ENCODE measurements around the gene SPPL2C. TPM values are rescaled to one million over a fixed set of nuclear protein-coding genes. Genes with fewer than 3 reads are reported as not detected.

Gene SPPL2C
- polyA plus RNA-seq, 1 donor (not counting 4 experiments of a cell fraction or from before 2014, with no cell fraction given): not detected

GRCh38 chr17:45837603-45838002 is 7.1 kb upstream of the SPPL2C start:
- FAIRE-seq (no peak), DNase-seq (ENCODE audit: low read depth, low spot score) (no peak)

GRCh38 chr17:45838751-45839295 is 5.9 kb upstream of the SPPL2C start:
- Histone ChIP-seq H3K36me3 (ENCODE audit: control insufficient read depth in 2 of 2, extremely low read depth in 1 of 2, insufficient read depth in 2 of 2, low read length in 2 of 2) (no peaks in the 10 kb centered on the region), H3K9ac (ENCODE audit: control insufficient read depth, extremely low read depth, insufficient read depth, low read length) (no peak overlapping the region), H3K9me1 (ENCODE audit: control insufficient read depth, extremely low read depth, insufficient read depth, low read length) (no peaks in the 10 kb centered on the region), H3K4me1 (ENCODE audit: control insufficient read depth, extremely low read depth, insufficient read depth, low read length) (no peaks in the 10 kb centered on the region), H3K27me3 (ENCODE audit: control insufficient read depth, extremely low read depth, insufficient read depth, low read length) (peaks cover 6% of the 10 kb centered on the region), H3K9me3 (ENCODE audit: control insufficient read depth, low read depth, low read length) (no peaks in the 10 kb centered on the region), H3K27ac (ENCODE audit: control insufficient read depth, insufficient read depth, low read length) (no peak overlapping the region), H3K79me2 (ENCODE audit: control insufficient read depth, insufficient read depth, low read length) (no peaks in the 10 kb centered on the region), H4K20me1 (ENCODE audit: control insufficient read depth, extremely low read depth, insufficient read depth, low read length) (no peaks in the 10 kb centered on the region), H3K4me2 (ENCODE audit: control insufficient read depth, extremely low read depth, insufficient read depth, low read depth, low read length) (no peak overlapping the region), H3K4me3 (ENCODE audit: control insufficient read depth in 2 of 3, extremely low read depth in 1 of 3, insufficient read depth in 2 of 3, low read depth in 1 of 3, low read length in 3 of 3) (no peak overlapping the region), H2AFZ (ENCODE audit: control insufficient read depth, low read length) (no peak overlapping the region)
- dilution Hi-C loops (cut with MboI; ENCODE audit: extremely low pct_ligation_motif_present, low sequenced_read_pairs): no loop called here
- FAIRE-seq (no peak), DNase-seq (ENCODE audit: low read depth, low spot score) (no peak)
- TF ChIP-seq EZH2 (IDR thresholded peaks at IDR 0.05; ENCODE audit: low read length): no peak
- no peak for TF ChIP-seq CTCF (optimal IDR thresholded peaks at IDR 0.05 in 1 of 3, IDR thresholded peaks at IDR 0.05 in 1 of 3, conservative IDR thresholded peaks at IDR 0.05 in 1 of 3; ENCODE audit: extremely low read depth in 1 of 3, insufficient read depth in 2 of 3, low read length in 3 of 3)

More at GRCh38 chr17:45837603-45838002, 7.1 kb upstream of the SPPL2C start:
- H2AFZ ChIP-seq (ENCODE audit: control insufficient read depth, low read length): no peak overlapping the region
- H3K27me3 ChIP-seq (ENCODE audit: control insufficient read depth, extremely low read depth, insufficient read depth, low read length): peaks cover 8% of the 10 kb centered on the region
- H3K9me3 ChIP-seq (ENCODE audit: control insufficient read depth, low read depth, low read length): no peaks in the 10 kb centered on the region
- H3K27ac ChIP-seq (ENCODE audit: control insufficient read depth, insufficient read depth, low read length): no peak overlapping the region
- no peak overlapping the region for H3K4me3 ChIP-seq (ENCODE audit: control insufficient read depth in 2 of 3, extremely low read depth in 1 of 3, insufficient read depth in 2 of 3, low read depth in 1 of 3, low read length in 3 of 3)
- TF ChIP-seq EZH2 (IDR thresholded peaks at IDR 0.05; ENCODE audit: low read length) (no peak), CTCF (optimal IDR thresholded peaks at IDR 0.05 in 1 of 3, IDR thresholded peaks at IDR 0.05 in 1 of 3, conservative IDR thresholded peaks at IDR 0.05 in 1 of 3; ENCODE audit: extremely low read depth in 1 of 3, insufficient read depth in 2 of 3, low read length in 3 of 3) (no peak)
- peaks cover 2% of the 10 kb centered on the region for H4K20me1 ChIP-seq (ENCODE audit: control insufficient read depth, extremely low read depth, insufficient read depth, low read length)
- no peaks in the 10 kb centered on the region for H3K36me3 ChIP-seq (ENCODE audit: control insufficient read depth in 2 of 2, extremely low read depth in 1 of 2, insufficient read depth in 2 of 2, low read length in 2 of 2)
- dilution Hi-C loops (cut with MboI; ENCODE audit: extremely low pct_ligation_motif_present, low sequenced_read_pairs): no loop called here
- no peaks in the 10 kb centered on the region for H3K9me1 ChIP-seq (ENCODE audit: control insufficient read depth, extremely low read depth, insufficient read depth, low read length)
- H3K4me2 ChIP-seq (ENCODE audit: control insufficient read depth, extremely low read depth, insufficient read depth, low read depth, low read length): no peak overlapping the region
- H3K9ac ChIP-seq (ENCODE audit: control insufficient read depth, extremely low read depth, insufficient read depth, low read length): no peak overlapping the region
- no peaks in the 10 kb centered on the region for H3K79me2 ChIP-seq (ENCODE audit: control insufficient read depth, insufficient read depth, low read length)
- no peaks in the 10 kb centered on the region for H3K4me1 ChIP-seq (ENCODE audit: control insufficient read depth, extremely low read depth, insufficient read depth, low read length)
